HCT116 (cell line): Measurements from ENCODE around the gene ATXN1. TPM values are rescaled to one million over a fixed set of nuclear protein-coding genes. Genes with fewer than 3 reads are reported as not detected.

ENCODE experiments used
- ATAC-seq: fragments of 200-7000 bp; cut with Tn5 transposase; 2 replicates; pipeline ENCODE4 v1.9.1; 2020; ENCODE audit warnings: mild to moderate bottlenecking, moderate library complexity
- BruUV-seq: library from RNA; stranded (reverse); fragments of 400-500 nt; replicated peaks from 2 replicates; lab custom pipeline; 2021; lab: Mats Ljungman, UMichigan
- CTCF ChIA-PET: fragments of 300-600 bp; sonication (Branson Sonifier 250); formaldehyde crosslinking; loops from one replicate; lab custom pipeline; 2021; ENCODE audit warnings: antibody characterized with exemption; lab: Charles Lee
- POLR2A ChIA-PET: fragments of 300-600, 350-600 bp; sonication (Branson Sonifier 250); formaldehyde crosslinking; loops from one replicate; lab custom pipeline; 2021; ENCODE audit warnings: antibody characterized with exemption; lab: Charles Lee
- RAD21 ChIA-PET, 2 experiments: fragments of 300-600 bp; sonication (Branson Sonifier 250); formaldehyde crosslinking; loops; one replicate each; lab custom pipeline; 2023; ENCODE audit warnings: low total read pairs in 2 of 2; ENCODE audit not compliant: uncharacterized antibody in 2 of 2, unreplicated experiment in 2 of 2, low non-redundant PET in 1 of 2; lab: Charles Lee
- DNase-seq: peaks from one replicate; pipeline ENCODE4 v3.0.0-alpha.2; 2010; ENCODE audit warnings: low read depth, low spot score
- H2AFZ ChIP-seq: fragments of 200-600 bp; shearing (Covaris generic), sonication (generic); 2 replicates; pipeline ENCODE4 v1.6.1; 2017; ENCODE audit warnings: low read depth, mixed run types, mixed read lengths, antibody characterized with exemption, low read length; ENCODE audit not compliant: poor library complexity, severe bottlenecking
- H3K27ac ChIP-seq: 2 replicates; pipeline ENCODE4 v1.5.1; 2012; ENCODE audit warnings: low read depth, low read length
- H3K27me3 ChIP-seq: fragments of 200-600 bp; sonication (generic); 2 replicates; pipeline ENCODE4 v1.6.1; 2016; ENCODE audit warnings: mixed run types, low read length, mixed read lengths; ENCODE audit not compliant: insufficient read depth
- H3K36me3 ChIP-seq, 2 experiments: fragments of 200-500 bp in 1 of 2; fragments of 200-600 bp in 1 of 2; sonication (Bioruptor generic) in 1 of 2; sonication (generic) in 1 of 2; 2 replicates each; pipeline versions ENCODE4 v1.5.1 to v1.6.1; 2014 to 2016; ENCODE audit warnings: low read length in 2 of 2, inconsistent platforms in 1 of 2, mixed read lengths in 1 of 2, mixed run types in 1 of 2; ENCODE audit not compliant: insufficient read depth in 2 of 2, control insufficient read depth in 1 of 2
- H3K4me1 ChIP-seq, 2 experiments: fragments of 200-600 bp in 1 of 2; sonication (generic) in 1 of 2; 2 replicates each; pipeline versions ENCODE4 v1.5.1 to v1.6.1; 2012 to 2017; ENCODE audit warnings: low read length in 2 of 2, inconsistent platforms in 1 of 2, mild to moderate bottlenecking in 1 of 2, mixed read lengths in 1 of 2, mixed run types in 1 of 2, moderate library complexity in 1 of 2; ENCODE audit not compliant: insufficient read depth in 2 of 2, control insufficient read depth in 1 of 2
- H3K4me2 ChIP-seq: fragments of 200-600 bp; sonication (generic); 2 replicates; pipeline ENCODE4 v1.6.1; 2017; ENCODE audit warnings: mixed run types, low read length, mixed read lengths
- H3K4me3 ChIP-seq, 2 experiments: fragments of 200-600 bp in 1 of 2; sonication (generic) in 1 of 2; replicated peaks in 1 of 2; 2 replicates each; pipeline ENCODE4 v1.5.1; 2011 to 2016; ENCODE audit warnings: low read length in 2 of 2, control low read depth in 1 of 2, low read depth in 1 of 2, mild to moderate bottlenecking in 1 of 2, mixed read lengths in 1 of 2, mixed run types in 1 of 2
- H3K79me2 ChIP-seq: fragments of 200-600 bp; sonication (generic); 2 replicates; pipeline ENCODE4 v1.6.1; 2017; ENCODE audit warnings: mild to moderate bottlenecking, mixed run types, low read length, moderate library complexity, mixed read lengths; ENCODE audit not compliant: insufficient read depth
- H3K9ac ChIP-seq: fragments of 200-600 bp; sonication (generic); 2 replicates; pipeline ENCODE4 v1.6.1; 2016; ENCODE audit warnings: low read length, mixed read lengths
- H3K9me2 ChIP-seq: fragments of 200-600 bp; sonication (generic), shearing (Covaris generic); 2 replicates; pipeline ENCODE4 v1.6.1; 2017; ENCODE audit warnings: mixed run types, mild to moderate bottlenecking, moderate library complexity; ENCODE audit not compliant: insufficient read depth
- H3K9me3 ChIP-seq, 2 experiments: fragments of 200-500 bp in 1 of 2; fragments of 200-600 bp in 1 of 2; sonication (Bioruptor generic) in 1 of 2; sonication (generic) in 1 of 2; 2 replicates each; pipeline ENCODE4 v1.6.1; 2014 to 2017; ENCODE audit warnings: low read length in 2 of 2, mixed read lengths in 2 of 2, inconsistent platforms in 1 of 2, low read depth in 1 of 2, mild to moderate bottlenecking in 1 of 2, mixed run types in 1 of 2, moderate library complexity in 1 of 2; ENCODE audit not compliant: control insufficient read depth in 1 of 2, insufficient read depth in 1 of 2
- H4K20me1 ChIP-seq: fragments of 200-600 bp; sonication (generic), shearing (Covaris generic); 2 replicates; pipeline ENCODE4 v1.6.1; 2017; ENCODE audit warnings: mixed run types, mild to moderate bottlenecking, moderate library complexity; ENCODE audit not compliant: insufficient read depth
- ELF1 ChIP-seq: IDR thresholded peaks from 2 replicates; pipeline ENCODE4 v1.6.1; 2012; ENCODE audit warnings: low read depth, borderline replicate concordance
- FOSL1 ChIP-seq: IDR thresholded peaks from 2 replicates; pipeline ENCODE4 v1.6.1; 2012; ENCODE audit warnings: low read depth
- POLR2A ChIP-seq: IDR thresholded peaks from 2 replicates; pipeline ENCODE4 v1.7.0; 2011; ENCODE audit warnings: borderline replicate concordance; ENCODE audit not compliant: insufficient read depth, insufficient read length; ENCODE audit errors: extremely low read depth
- ZNF274 ChIP-seq: fragments of 200-500 bp; sonication (Bioruptor generic); IDR thresholded peaks from 2 replicates; pipeline ENCODE4 v1.6.1; 2014; ENCODE audit warnings: mild to moderate bottlenecking, low read depth, low read length, inconsistent platforms
- intact Hi-C: fragments of 100-400 bp; cut with micrococcal nuclease; formaldehyde crosslinking; loops from 2 replicates; pipeline ENCODE4 v1.10.0; 2022
- total RNA-seq: library from RNA; stranded (reverse); gene quantifications from one replicate; pipeline ENCODE4 v1.2.1, GENCODE V29; 2021; ENCODE audit not compliant: unreplicated experiment
- TF ChIP-seq, protein P1 (sequence below): IDR thresholded peaks from 2 replicates; pipeline ENCODE4 v1.6.1; 2012; ENCODE audit warnings: low read depth

The ATXN1 gene
- total RNA-seq, 1 experiment from 2014 or later: 21.0 TPM

GRCh38 chr6:16397623-16398022 lies 363.6 kb downstream of the ATXN1 start:
- Histone ChIP-seq H3K4me2 (no peak overlapping the region), H3K9me3 (no peaks in the 10 kb centered on the region), H3K9ac (no peak overlapping the region), H3K27ac (no peak overlapping the region), H3K79me2 (no peaks in the 10 kb centered on the region), H3K9me2 (no peaks in the 10 kb centered on the region), H3K4me3 (no peak overlapping the region), H2AFZ (no peak overlapping the region), H4K20me1 (no peaks in the 10 kb centered on the region), H3K27me3 (no peaks in the 10 kb centered on the region), H3K36me3 (no peaks in the 10 kb centered on the region), H3K4me1 (peaks cover 0 to 6% of the 10 kb centered on the region in 2 experiments; a peak in 2 of 4 replicates)
- ATAC-seq (no peak), DNase-seq (no peak)
- POLR2A ChIA-PET: no interaction called here
- TF ChIP-seq ELF1: no peak
- no peak for TF ChIP-seq FOSL1
- no peak for TF ChIP-seq POLR2A
- no peak for TF ChIP-seq ZNF274
- TF ChIP-seq, protein P1, sequence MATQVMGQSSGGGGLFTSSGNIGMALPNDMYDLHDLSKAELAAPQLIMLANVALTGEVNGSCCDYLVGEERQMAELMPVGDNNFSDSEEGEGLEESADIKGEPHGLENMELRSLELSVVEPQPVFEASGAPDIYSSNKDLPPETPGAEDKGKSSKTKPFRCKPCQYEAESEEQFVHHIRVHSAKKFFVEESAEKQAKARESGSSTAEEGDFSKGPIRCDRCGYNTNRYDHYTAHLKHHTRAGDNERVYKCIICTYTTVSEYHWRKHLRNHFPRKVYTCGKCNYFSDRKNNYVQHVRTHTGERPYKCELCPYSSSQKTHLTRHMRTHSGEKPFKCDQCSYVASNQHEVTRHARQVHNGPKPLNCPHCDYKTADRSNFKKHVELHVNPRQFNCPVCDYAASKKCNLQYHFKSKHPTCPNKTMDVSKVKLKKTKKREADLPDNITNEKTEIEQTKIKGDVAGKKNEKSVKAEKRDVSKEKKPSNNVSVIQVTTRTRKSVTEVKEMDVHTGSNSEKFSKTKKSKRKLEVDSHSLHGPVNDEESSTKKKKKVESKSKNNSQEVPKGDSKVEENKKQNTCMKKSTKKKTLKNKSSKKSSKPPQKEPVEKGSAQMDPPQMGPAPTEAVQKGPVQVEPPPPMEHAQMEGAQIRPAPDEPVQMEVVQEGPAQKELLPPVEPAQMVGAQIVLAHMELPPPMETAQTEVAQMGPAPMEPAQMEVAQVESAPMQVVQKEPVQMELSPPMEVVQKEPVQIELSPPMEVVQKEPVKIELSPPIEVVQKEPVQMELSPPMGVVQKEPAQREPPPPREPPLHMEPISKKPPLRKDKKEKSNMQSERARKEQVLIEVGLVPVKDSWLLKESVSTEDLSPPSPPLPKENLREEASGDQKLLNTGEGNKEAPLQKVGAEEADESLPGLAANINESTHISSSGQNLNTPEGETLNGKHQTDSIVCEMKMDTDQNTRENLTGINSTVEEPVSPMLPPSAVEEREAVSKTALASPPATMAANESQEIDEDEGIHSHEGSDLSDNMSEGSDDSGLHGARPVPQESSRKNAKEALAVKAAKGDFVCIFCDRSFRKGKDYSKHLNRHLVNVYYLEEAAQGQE: no peak
- BruUV-seq: no TSS peak
- CTCF ChIA-PET: no interaction called here
- RAD21 ChIA-PET: no interaction called here
- intact Hi-C loops: no loop called here
